Activated gamma-delta T cell (primary cell): ENCODE data around the gene HIF1A.
A peak's percentile ranks its signal among the peaks of the same experiment; 100 is the strongest.
"Not testable (repeated sequence)": the region's sequence is repeated elsewhere in the genome, so short reads cannot be mapped to it uniquely, and the experiment has no call there.

ENCODE experiments used
- DNase-seq: peaks from one replicate; lab custom pipeline; 2025; lab: John Stamatoyannopoulos, UW

HIF1A gene

DNA sequence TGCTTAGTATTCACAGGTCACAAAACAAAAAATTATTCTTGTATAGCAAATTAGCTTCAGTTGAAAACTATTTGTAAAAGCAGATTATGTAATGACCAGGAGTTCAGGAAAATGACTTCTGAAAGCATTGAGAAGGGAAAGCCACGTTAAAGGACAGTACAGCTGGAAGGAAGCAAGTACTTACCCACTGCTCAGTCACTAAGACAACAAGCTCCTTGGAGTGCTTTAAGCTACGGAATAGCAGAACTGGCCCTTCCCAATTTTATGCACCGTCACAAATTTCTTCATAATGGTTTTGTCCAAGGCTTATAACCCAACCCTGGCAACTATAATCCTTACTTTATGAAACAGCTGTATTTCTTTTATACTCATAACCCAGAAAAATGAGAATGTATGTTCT lies 54.0 kb downstream of the HIF1A start:
- DNase-seq: no peak

DNA sequence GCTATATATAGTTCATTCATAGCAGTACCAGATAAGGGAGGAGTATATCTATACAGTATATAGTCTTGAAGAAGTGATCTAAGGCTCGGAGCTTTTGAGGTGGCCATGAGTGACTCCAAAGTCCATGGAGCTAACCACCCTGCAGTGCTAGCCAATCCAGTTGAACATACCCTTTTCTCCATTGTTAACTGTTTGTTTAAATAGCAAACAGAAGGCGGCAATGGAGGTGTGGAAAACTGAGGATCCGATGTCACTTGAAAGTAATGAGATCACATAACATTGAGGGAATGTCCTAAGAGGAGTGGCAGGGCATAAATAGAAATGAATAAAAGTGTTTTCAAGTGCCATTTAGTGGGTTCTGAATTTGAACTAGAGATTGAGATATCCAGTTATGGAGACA lies 54.6 kb downstream of the HIF1A start:
- DNase-seq: no peak

DNA sequence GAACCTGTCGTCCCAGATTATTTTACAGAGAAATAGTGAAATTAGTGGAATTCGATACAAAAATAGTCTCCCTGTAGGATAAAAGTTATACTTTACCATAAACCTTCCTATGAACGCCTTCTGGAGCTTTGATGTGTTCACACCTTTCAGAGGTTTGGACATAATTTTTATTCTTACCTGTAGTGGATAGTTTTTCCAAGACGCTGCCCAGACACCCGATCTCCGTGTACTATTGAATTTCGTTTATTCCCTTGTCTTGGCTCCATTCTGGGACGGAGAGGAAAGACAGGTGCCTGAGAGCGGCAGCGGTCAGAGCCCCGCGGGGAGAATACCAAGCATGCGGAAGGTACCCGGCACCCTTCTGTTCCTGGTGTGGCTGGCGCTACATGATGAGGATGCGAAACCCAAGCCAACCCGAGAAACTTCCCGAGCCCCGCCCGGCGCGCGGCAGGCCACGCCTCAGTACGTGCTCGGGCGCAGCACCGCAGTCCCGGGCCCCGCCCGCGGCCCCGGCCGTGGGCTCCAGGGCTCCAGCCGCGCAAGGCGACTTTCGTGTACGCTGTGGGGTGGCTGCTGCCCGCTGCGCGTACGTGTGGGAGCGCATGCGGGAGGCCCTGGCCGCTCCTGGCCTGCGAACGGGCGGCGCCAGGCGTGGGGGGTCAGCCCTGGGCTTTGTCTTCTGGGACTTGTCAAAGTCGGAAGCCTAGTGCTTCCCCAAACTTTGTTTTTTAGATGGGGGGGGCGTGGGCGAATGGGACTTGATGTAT lies 55.6 kb downstream of the HIF1A start:
- DNase-seq: peak; percentile 67

DNA sequence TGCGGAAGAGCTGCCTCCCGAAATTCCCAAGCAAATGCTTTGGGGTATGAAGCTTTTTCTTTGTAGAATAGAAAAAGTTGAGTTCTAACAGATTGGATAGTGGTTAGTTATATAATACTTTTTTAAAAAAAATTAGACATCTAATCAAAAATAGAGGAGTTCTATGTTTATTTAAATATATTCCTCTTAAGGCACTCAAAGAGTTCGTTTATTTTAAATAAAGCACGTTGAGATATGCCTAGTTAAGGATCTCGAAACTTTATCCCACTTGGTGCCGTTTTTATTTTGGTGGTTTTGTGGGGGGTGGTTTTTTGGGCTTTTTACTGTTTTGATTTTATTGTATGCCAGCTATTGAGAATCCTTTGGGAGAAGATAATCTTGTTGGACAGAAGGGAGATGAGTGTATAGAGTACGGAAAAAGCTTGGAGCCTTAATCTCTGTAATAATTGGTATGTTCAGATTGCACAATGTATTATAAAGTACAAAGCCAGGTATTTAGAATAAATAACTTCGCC lies 56.2 kb downstream of the HIF1A start:
- DNase-seq: no peak

DNA sequence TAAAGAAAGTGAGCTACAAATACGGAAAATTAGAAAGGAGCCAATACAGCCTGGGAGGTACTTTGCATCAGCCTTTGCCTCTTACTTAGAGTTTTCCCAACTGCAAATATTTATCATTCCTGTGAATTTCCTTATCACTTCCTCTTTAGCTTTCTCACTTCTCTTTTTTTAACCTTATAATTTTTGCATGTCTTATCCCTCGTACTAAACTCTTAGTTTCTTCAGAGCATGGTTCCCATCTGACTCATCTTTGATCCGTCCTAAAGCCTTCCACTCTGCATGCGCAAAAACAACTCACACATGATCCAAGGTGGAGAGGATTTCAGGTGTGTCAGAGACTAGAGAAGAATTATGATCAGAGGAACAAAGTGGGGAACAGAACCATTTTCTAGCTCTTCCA lies 57.3 kb downstream of the HIF1A start:
- no peak for DNase-seq

DNA sequence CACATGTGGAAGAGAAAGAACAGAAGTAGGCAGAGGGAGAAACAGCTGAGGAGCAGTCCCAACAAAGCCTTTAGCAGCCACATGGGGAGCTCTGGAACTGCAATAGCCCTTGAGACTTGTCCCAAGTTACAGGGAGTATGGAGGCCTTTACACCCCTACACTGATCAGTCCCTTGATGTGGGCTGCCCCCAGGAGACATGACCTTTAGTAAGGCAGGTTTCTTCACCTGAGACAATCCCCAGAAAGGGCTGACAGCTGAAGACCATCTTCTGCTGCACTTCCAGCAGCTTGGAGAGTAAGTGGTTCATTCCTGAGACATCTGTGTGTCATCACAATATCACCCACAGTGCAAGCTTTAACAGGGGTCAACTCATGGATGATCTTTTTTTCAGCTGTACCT lies 58.3 kb downstream of the HIF1A start:
- no peak for DNase-seq

DNA sequence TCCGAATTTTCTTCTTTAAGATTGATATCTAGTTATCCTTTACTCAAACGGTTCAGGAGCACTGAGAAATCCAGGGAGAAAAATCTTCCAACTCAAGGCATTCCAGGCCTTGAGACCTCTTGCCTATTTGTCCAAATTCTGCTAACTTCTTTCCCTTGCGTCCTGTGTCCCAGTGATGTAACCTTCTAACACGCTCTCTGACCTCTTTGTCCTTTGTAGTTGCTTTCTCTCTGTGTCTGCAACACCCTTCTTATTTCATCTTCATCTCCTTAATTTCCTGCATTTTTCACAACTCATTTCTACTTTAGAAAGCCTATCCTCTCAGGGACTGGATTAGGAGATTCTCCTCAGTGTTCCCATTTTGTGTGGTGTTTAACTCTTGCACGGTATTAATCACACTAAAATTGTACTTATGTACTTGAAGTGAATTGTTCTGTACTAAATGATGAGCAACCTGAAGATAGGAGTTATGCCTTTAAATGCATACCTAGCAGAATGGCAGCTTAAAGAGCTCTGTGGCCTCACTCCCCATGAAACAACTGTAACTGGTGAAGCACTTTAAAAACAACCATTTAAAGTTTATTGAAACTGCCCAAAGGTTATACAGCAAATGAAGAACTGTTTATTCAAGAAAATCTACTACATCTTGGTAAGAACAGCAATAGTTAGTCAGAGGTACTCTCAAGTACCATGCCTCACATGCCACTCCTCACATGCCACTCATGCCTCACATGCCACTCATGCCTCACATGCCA lies 59.5 kb downstream of the HIF1A start:
- no peak for DNase-seq

DNA sequence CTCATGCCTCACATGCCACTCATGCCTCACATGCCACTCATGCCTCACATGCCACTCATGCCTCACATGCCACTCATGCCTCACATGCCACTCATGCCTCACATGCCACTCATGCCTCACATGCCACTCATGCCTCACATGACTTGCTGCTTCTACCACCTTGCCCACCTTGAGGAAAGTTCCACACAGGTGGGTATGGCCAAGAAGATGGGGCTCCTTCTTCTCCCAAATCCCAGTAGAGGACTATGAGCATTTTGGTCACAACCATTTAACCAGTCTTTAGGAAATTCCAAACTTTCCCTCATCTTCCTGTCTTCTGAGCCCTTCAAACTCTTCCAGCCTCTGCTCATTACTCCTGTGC lies 60.0 kb downstream of the HIF1A start:
- not testable (repeated sequence) for DNase-seq

DNA sequence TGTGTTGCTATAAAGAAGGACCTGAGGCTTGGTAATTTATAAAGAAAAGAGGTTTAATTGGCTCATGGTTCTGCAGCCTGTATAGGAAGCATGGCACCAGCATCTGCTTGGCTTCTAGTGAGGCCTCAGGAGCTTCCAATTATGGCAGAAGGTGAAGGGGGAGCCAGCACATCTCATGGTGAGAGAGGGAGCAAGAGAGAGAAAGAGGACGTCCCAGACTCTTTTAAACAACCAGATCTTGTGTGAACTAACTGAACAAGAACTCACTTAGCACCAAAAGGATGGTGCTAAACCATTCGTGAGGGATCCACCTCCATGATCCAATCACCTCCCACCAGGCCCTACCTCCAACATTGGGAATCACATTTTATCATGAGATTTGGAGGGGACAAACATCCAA lies 60.8 kb downstream of the HIF1A start:
- DNase-seq: no peak

DNA sequence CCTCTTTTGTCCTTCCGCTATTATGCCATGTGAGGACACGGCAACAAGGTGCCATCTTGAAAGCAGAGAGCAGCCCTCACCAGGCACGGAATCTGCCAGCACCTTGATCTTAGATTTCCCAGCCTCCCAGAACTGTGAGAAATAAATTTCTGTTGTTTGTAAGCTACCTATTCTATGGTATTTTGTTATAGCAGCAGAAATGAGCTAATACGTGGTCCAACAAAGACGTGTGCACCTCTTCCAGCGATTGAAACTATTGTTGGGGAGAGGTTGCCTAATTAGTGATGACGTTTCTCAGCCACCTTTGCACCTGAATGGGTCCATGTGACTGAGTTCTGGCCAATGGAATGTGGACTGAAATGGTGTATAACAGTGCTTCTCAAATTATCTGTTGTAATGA lies 64.6 kb downstream of the HIF1A start:
- DNase-seq: no peak

DNA sequence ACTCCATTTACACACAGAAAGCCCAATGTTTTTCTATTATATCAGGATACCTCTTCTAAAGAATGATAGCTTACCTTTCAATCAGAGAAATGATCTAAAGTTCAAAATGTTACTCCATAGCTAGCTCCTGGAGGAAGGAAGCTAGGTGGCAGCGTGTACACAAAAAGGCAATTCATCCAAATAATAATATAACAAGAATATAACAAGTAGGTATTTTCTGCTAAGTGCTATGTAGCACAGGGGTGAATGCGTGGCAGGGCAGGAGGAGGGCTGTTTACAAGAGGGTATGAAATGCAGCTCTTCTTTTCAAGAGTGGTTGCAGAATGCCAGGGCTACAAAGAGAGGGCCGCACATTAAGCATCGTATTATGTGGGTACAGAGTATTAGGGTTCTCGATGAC lies 66.2 kb downstream of the HIF1A start:
- no peak for DNase-seq

DNA sequence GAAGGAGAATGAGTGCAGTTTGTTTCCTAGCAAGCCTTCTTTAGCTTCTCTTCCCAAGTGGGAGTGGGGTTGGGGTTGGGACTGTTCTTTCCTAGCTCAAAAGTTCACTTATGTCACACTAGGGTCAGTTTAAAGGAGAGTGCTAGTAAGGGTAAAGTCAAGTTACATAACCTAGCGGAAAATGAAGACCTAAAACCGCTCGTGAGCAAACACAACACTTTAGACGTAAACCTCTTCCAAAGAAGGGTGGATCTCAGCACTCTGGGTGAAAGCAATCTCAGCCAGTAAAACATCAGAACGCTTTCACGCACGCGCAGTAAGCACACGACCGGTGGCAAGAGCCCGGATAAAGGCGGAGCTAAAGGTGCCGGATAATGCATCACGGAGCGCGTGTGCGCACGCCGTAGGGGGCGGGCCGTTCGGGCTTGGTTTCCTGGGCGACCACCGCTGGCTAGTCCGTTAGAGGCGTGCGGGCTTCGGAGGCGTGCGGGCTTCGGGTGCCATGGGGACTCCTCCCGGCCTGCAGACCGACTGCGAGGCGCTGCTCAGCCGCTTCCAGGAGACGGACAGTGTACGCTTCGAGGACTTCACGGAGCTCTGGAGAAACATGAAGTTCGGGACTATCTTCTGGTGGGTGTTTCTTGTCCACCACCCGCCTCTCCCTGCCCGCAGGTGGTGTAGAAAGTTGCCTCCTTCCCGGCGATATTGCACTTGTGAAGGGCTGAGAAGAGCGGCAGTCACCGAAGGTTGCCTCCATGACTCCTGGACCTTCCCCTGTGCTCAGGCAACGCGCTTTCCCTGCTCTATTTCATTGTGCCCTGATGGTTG lies 66.9 kb downstream of the HIF1A start, which contains the start of gene SNAPC1:
Gene SNAPC1, plus strand, starts transcription at position 462 of the 828 bp plus-strand sequence. Its CDS starts 41 bp downstream, at position 503.
- DNase-seq: peak; percentile 90

DNA sequence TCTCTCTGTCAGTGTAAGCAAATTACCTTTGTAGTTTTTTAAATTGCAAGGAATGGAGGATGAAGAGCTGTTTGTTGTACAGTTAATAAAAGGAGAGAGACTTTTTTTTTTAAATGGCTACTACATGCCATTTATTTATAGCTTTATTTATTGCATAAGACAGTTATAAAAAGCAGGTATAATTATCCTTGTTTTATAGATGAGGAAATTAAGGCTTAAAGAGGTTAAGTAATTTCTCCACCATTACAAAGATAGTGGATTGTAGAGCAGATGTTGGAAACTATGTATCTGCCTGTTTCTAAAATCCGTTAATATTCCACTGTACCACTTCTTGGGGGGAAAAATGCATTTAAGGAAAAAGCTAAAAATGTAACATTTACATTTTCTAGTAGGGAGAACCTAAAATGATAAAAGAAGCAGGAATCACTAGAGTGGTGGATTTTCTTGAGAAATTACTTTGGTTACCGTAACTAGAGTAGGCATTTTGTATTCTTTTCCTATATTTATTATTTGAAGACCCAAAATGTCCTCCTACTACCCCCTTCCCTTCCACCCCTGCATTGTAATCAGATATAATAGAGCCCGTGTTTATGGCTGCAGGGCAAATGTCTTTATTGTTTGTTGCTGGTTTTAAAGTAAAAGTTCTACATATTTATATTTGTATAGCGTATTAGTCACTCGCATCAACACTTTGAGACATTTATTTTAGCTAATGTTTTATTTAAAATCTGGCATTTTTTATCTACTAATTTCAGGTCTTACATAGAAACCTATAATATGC lies 69.2 kb downstream of the HIF1A start:
- DNase-seq: no peak

DNA sequence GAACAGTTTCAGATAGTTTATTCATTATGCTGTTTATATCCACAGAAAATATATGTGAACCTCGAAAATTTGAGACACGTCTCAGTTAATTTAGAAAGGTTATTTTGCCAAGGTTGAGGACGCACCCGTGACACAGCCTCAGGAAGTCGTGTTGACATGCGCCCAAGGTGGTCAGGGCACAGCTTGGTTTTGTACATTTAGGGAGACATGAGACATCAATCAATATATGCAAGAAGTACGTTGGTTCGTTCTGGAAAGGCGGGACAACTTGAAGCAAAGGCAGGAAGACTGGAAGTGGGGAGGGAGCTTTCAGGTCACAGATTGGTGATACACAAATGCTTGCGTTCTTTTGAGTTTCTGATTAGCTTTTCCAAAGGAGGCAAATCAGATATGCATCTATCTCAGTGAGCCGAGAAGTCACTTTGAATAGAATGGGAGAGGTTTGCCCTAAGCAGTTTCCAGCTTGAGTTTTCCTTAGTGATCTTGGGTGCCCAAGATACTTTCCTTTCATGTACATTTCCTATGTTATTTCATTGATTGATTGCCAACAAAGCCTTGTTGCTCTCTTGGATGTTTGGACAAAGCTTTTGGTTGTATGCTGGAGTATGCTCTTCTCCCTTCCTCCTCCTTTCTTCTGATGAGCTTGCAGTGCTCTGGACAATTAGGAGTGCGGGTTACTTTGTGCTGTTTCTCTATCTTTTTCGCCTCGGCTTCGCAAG lies 70.1 kb downstream of the HIF1A start:
- no peak for DNase-seq

DNA sequence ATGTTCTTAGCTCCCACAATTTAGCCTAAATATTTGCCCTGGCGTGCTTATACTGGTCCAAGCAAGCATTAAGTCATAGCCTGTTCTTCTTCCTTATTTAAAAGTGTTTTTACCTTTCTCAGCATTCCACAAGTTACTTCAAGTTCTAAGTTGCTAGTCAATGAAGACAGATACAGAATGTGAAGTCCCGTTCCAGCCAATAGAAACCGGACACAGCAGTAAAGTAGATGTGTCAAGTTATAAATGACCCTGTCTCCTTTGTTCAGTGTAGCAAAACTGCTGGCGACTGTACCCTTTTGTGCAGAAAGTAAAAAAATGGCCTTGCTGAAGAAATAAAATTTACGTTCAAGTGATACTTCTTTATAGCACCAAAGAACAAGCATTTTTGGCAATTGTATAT lies 70.8 kb downstream of the HIF1A start:
- DNase-seq: no peak

DNA sequence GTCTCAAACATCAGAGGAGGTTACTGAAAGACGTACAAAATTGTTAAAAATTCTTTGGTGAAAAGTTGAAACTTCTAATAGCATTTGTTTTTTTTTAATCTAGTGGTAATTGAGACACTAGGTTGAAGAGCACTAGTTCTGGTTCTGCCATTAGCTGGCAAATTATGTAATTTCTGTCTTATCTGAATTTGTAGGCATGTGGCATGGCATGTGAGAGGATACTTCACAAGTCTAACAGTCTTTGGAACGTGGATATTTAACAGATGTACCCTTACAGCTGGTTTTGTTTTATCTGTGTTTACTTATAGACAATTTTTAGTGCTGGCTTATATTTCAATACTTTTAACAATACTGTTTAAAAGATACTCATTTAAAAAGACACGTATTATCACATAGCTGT lies 72.9 kb downstream of the HIF1A start:
- DNase-seq: no peak

DNA sequence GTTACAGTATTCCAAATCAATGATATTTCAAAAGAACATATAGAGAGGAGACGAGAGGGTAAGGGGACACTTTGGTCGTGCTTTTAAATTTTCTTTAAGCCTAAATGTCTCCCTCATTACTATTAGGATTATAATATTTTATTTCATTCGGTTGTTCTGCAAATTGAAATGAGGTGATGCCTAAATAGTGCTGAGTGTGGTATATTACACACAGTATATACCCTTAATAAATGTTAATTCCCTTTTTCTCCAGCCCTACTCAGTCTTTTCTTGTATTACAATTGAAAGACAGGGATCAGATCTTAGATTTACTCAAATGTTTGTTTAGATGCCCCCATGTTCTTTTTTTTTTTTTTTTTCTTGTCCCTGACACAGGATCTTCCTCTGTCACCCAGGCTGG lies 74.6 kb downstream of the HIF1A start:
- DNase-seq: no peak

DNA sequence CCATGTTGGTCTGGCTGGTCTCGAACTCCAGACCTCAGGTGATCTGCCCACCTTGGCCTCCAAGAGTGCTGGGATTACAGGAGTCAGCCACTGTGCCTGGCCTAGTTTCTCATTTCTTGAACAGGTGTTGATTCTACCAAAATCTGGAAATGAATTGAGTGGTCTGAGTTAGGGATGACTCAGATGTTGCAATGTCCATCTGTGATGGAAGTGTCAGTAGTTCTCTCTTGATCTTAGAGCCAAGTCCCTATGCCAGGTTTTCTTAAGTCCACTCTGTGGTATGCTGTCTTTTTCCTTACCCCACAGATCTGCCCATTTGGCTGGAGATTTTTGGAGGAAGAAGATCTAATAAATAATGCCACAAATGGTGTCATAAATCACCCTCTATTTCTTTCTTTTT lies 79.5 kb downstream of the HIF1A start:
- no peak for DNase-seq

DNA sequence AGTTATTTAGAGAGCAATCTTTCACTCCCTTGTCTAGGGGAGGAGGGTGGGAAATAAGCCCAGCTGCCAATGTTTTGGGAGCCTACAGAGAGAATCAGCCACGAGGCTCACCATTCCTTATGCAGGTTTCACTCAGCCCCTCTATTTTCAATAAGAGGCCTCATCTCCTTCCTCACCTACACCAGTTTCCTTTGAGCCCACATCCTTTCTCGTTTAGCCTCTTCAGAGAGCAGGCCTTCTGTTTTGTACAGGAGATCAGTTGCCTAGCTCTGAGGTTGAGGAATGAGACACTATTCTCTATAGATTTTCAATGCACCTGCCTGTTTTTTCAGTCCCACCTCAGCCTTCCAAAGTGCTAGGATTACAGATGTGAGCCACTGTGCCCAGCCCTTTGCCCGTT lies 84.8 kb downstream of the HIF1A start:
- DNase-seq: no peak

DNA sequence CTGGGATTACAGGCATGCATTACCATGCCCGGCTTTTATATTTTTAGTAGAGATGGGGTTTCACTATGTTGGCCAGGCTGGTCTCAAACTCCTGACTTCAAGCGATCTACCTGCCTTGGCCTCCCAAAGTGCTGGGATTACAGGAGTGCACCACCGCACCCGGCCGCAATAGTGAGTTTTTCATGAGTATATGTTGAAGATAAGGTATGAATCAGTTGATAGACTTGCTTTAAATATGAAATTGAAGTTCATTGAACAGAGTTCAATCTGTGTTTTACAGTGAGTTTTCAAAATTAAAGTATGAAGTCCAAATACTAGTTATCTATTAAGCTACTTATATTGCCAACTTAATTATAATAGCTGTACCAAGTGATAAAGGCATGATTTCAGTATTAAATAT lies 102.0 kb downstream of the HIF1A start:
- no peak for DNase-seq
